K562 (cell line): Measurements from ENCODE around the gene NPAS1. TPM values are rescaled to one million over a fixed set of nuclear protein-coding genes. Genes with fewer than 3 reads are reported as not detected.

ENCODE experiments used
- ARID2 ChIP-seq: fragments of 450-650 bp; IDR thresholded peaks from 2 replicates; pipeline ENCODE4 v1.6.1; 2017; ENCODE audit warnings: antibody characterized with exemption, mild to moderate bottlenecking
- BCOR ChIP-seq: fragments of 450-650 bp; IDR thresholded peaks from 2 replicates; pipeline ENCODE4 v1.6.1; 2016
- CC2D1A ChIP-seq: fragments of 450-650 bp; IDR thresholded peaks from 2 replicates; pipeline ENCODE4 v1.6.1; 2017; ENCODE audit warnings: mild to moderate bottlenecking
- CXXC5 ChIP-seq: fragments of 250-450 bp; sonication (Bioruptor Pico); IDR thresholded peaks from 2 replicates; pipeline ENCODE4 v1.8.0; 2022; ENCODE audit warnings: inconsistent platforms, mild to moderate bottlenecking, moderate library complexity
- EP300 ChIP-seq: IDR thresholded peaks from 2 replicates; pipeline ENCODE4 v1.6.1; 2012; ENCODE audit warnings: low read length, improper control_type of control experiment
- FOS ChIP-seq: IDR thresholded peaks from 3 replicates; pipeline ENCODE4 v1.6.1; 2011; ENCODE audit not compliant: insufficient read length; ENCODE audit errors: extremely low read depth
- HDAC1 ChIP-seq, 2 experiments: fragments of 450-650 bp; IDR thresholded peaks; 2 replicates each; pipeline ENCODE4 v1.6.1; 2016 to 2017; ENCODE audit warnings: inconsistent platforms in 1 of 2, mild to moderate bottlenecking in 1 of 2, moderate library complexity in 1 of 2
- JUN ChIP-seq, 2 experiments: sonication (generic) in 1 of 2; formaldehyde crosslinking in 1 of 2; IDR thresholded peaks; 2 replicates each; pipeline versions ENCODE4 v1.6.1 to v1.8.0; 2012 to 2022; ENCODE audit warnings: borderline replicate concordance in 2 of 2, mild to moderate bottlenecking in 2 of 2, improper control_type of control experiment in 1 of 2, low read depth in 1 of 2, low read length in 1 of 2, missing genetic modification reagents in 1 of 2
- RERE ChIP-seq: sonication (generic); formaldehyde crosslinking; IDR thresholded peaks from 2 replicates; pipeline ENCODE4 v1.8.0; 2023; ENCODE audit warnings: missing genetic modification reagents, mild to moderate bottlenecking, borderline replicate concordance
- SRF ChIP-seq, 2 experiments: fragments of 250-450, 450-650 bp in 1 of 2; sonication (Bioruptor Pico) in 1 of 2; sonication (generic) in 1 of 2; formaldehyde crosslinking; IDR thresholded peaks; 2 replicates each; pipeline versions ENCODE4 v1.5.0 to v1.5.1; 2020 to 2022; ENCODE audit warnings: mild to moderate bottlenecking in 1 of 2, missing genetic modification reagents in 1 of 2
- TOE1 ChIP-seq, 2 experiments: fragments of 450-650 bp in 1 of 2; sonication (generic) in 1 of 2; formaldehyde crosslinking in 1 of 2; IDR thresholded peaks; 2 replicates each; pipeline versions ENCODE4 v1.7.1 to v1.8.0; 2016 to 2022; ENCODE audit warnings: borderline replicate concordance in 2 of 2, mild to moderate bottlenecking in 2 of 2, antibody characterized with exemption in 1 of 2, inconsistent platforms in 1 of 2, low read depth in 1 of 2, missing genetic modification reagents in 1 of 2, moderate library complexity in 1 of 2
- TRIM24 ChIP-seq, 2 experiments: fragments of 450-650 bp; IDR thresholded peaks; 2 replicates each; pipeline ENCODE4 v1.6.1; 2016
- ZNF778 ChIP-seq: fragments of 450-650 bp; formaldehyde crosslinking; IDR thresholded peaks from 2 replicates; pipeline ENCODE4 v1.4.0; 2020; ENCODE audit warnings: mild to moderate bottlenecking, moderate library complexity
- polyA plus RNA-seq, 8 experiments: library from polyadenylated mRNA; depleted of rRNA in 4 of 8; stranded (reverse) in 5 of 8; unstranded in 3 of 8; fragments of >200 nt; fragmentation: Nextera tagmentation in 2 of 8; fragmentation: Illumina TruSeq in 1 of 8; extraction: Ambion mirVana in 2 of 8; extraction: Trizol in 1 of 8; gene quantifications; 2 replicates each; pipeline versions ENCODE4 v1.2.1 to v1.2.3, GENCODE V29; 2011 to 2014; ENCODE audit warnings: inconsistent platforms in 1 of 8, missing spikeins in 1 of 8
- total RNA-seq, 7 experiments: library from RNA; depleted of rRNA in 6 of 7; stranded (reverse); fragments of >200 nt in 6 of 7; fragmentation: Illumina TruSeq in 2 of 7; extraction: Trizol in 2 of 7; gene quantifications; 2 replicates each; pipeline versions ENCODE4 v1.2.1 to v1.2.3, GENCODE V29; 2011 to 2021; ENCODE audit warnings: low replicate concordance in 1 of 7
- TF ChIP-seq, protein P1 (sequence below), 3 experiments: IDR thresholded peaks in 2 of 3; conservative IDR thresholded peaks in 1 of 3; 2 replicates each; pipeline ENCODE4 v1.5.1; 2011 to 2012; ENCODE audit warnings: low read length in 3 of 3, mild to moderate bottlenecking in 3 of 3, control low read depth in 2 of 3, improper control_type of control experiment in 1 of 3, inconsistent platforms in 1 of 3, low read depth in 1 of 3, mixed read lengths in 1 of 3, moderate library complexity in 1 of 3; ENCODE audit not compliant: insufficient read depth in 2 of 3
- TF ChIP-seq, protein P2 (sequence below): fragments of 450-650 bp; formaldehyde crosslinking; IDR thresholded peaks from 2 replicates; pipeline ENCODE4 v1.4.0; 2020; ENCODE audit warnings: mild to moderate bottlenecking, moderate library complexity

Gene NPAS1
- total and polyA plus RNA-seq, 9 of the 15 experiments (the other 6 are each of a cell fraction or from before 2014, with no cell fraction given): 0.58 to 5.3 (median 2.0) TPM; not detected in 2

GRCh38 chr19:46990991-46991676 is 28.5 kb upstream of the NPAS1 start (continued):
- TF ChIP-seq, protein P1, sequence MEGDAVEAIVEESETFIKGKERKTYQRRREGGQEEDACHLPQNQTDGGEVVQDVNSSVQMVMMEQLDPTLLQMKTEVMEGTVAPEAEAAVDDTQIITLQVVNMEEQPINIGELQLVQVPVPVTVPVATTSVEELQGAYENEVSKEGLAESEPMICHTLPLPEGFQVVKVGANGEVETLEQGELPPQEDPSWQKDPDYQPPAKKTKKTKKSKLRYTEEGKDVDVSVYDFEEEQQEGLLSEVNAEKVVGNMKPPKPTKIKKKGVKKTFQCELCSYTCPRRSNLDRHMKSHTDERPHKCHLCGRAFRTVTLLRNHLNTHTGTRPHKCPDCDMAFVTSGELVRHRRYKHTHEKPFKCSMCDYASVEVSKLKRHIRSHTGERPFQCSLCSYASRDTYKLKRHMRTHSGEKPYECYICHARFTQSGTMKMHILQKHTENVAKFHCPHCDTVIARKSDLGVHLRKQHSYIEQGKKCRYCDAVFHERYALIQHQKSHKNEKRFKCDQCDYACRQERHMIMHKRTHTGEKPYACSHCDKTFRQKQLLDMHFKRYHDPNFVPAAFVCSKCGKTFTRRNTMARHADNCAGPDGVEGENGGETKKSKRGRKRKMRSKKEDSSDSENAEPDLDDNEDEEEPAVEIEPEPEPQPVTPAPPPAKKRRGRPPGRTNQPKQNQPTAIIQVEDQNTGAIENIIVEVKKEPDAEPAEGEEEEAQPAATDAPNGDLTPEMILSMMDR (IDR thresholded peaks at IDR 0.05 in 2 of 3, conservative IDR thresholded peaks at IDR 0.05 in 1 of 3; ENCODE audit: insufficient read depth in 2 of 3, low read depth in 1 of 3, low read length in 3 of 3): peak; percentile 88 to 92 (median 91)
- TF ChIP-seq TRIM24 (IDR thresholded peaks at IDR 0.05) (peak in 1 of 2 experiments; percentile 21; a peak in 1 of 4 replicates), EP300 (0 out of 2 replicates have a peak, but pooled peaks have one; percentile 14), JUN (IDR thresholded peaks at IDR 0.05; ENCODE audit: borderline replicate concordance, low read depth, low read length) (no peak), JUN (CRISPR knock-in tag; IDR thresholded peaks at IDR 0.05; ENCODE audit: borderline replicate concordance) (no peak), ZNF778 (CRISPR knock-in tag) (no peak), RERE (no peak), HDAC1 (IDR thresholded peaks at IDR 0.05) (peak; percentile 52 to 62; a peak in 3 of 4 replicates), SRF (CRISPR knock-in tag; IDR thresholded peaks at IDR 0.05) (peak in 1 of 2 experiments; percentile 46; a peak in 1 of 4 replicates), TOE1 (IDR thresholded peaks at IDR 0.05; ENCODE audit: borderline replicate concordance) (0 out of 2 replicates have a peak, but pooled peaks have one; percentile 51), TOE1 (CRISPR knock-in tag; IDR thresholded peaks at IDR 0.05; ENCODE audit: borderline replicate concordance, low read depth) (no peak), FOS (no peak), CC2D1A (peak; percentile 88), CXXC5 (CRISPR knock-in tag) (peak; percentile 49), BCOR (0 out of 2 replicates have a peak, but pooled peaks have one; percentile 29), ARID2 (peak; percentile 81; the same call in 1 of the 2 replicates)
- TF ChIP-seq, protein P2, sequence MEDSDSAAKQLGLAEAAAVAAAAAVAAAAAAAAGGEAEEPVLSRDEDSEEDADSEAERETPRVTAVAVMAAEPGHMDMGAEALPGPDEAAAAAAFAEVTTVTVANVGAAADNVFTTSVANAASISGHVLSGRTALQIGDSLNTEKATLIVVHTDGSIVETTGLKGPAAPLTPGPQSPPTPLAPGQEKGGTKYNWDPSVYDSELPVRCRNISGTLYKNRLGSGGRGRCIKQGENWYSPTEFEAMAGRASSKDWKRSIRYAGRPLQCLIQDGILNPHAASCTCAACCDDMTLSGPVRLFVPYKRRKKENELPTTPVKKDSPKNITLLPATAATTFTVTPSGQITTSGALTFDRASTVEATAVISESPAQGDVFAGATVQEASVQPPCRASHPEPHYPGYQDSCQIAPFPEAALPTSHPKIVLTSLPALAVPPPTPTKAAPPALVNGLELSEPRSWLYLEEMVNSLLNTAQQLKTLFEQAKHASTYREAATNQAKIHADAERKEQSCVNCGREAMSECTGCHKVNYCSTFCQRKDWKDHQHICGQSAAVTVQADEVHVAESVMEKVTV: peak; percentile 72
